ENCODE results near the gene ZP4. TPM values are rescaled to one million over a fixed set of nuclear protein-coding genes. Genes with fewer than 3 reads are reported as not detected.

The ZP4 gene, protein sequence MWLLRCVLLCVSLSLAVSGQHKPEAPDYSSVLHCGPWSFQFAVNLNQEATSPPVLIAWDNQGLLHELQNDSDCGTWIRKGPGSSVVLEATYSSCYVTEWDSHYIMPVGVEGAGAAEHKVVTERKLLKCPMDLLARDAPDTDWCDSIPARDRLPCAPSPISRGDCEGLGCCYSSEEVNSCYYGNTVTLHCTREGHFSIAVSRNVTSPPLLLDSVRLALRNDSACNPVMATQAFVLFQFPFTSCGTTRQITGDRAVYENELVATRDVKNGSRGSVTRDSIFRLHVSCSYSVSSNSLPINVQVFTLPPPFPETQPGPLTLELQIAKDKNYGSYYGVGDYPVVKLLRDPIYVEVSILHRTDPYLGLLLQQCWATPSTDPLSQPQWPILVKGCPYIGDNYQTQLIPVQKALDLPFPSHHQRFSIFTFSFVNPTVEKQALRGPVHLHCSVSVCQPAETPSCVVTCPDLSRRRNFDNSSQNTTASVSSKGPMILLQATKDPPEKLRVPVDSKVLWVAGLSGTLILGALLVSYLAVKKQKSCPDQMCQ
- not detected in 2 replicates for total RNA-seq (2014; rRNA removed; shearing (Covaris generic))

GRCh38 chr1:237890822-237891221 is at the start of gene ZP4:
ZP4 (minus strand) TSS chr1:237890922; CDS start chr1:237890635, 287 bp downstream.
- in situ Hi-C loops (cut with HindIII; ENCODE audit: low sequenced_read_pairs), result no loop called here
- no peak for DNase-seq (ENCODE audit: low spot score)

- in situ Hi-C loops (cut with HindIII; ENCODE audit: low sequenced_read_pairs), result no loop called here
- DNase-seq (ENCODE audit: low spot score), result no peak
These were observed 47.8 kb upstream of the ZP4 start for GRCh38 chr1:237938553-237938952.

GRCh38 chr1:237938068-237938467 is 47.3 kb upstream of the ZP4 start:
- DNase-seq (ENCODE audit: low spot score), result no peak
- in situ Hi-C loops (cut with HindIII; ENCODE audit: low sequenced_read_pairs), result no loop called here

GRCh38 chr1:237932816-237933215 is 42.1 kb upstream of the ZP4 start:
- DNase-seq (ENCODE audit: low spot score), result no peak
- in situ Hi-C loops (cut with HindIII; ENCODE audit: low sequenced_read_pairs), result no loop called here

DNA sequence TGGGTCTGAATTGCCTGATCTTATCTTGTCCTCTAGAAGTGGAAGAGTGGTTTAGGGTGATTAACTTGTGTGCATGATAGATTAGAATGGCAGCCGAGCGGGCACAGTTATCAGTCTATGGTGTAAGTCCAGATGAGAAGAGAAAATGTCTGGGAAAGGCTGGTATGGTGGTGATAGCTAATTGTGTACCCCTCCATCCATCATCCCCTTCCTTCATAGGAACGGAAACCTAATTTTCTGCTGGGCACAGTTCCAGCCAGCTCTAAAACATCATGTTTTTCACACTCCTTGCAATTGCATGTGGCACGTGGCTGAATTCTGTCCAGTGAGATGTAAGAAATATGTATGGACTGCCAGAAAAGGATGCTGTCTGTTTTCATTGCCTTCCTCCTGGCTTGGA is 40.9 kb upstream of the ZP4 start:
- in situ Hi-C loops (cut with HindIII; ENCODE audit: low sequenced_read_pairs), result no loop called here
- no peak for DNase-seq (ENCODE audit: low spot score)

DNA sequence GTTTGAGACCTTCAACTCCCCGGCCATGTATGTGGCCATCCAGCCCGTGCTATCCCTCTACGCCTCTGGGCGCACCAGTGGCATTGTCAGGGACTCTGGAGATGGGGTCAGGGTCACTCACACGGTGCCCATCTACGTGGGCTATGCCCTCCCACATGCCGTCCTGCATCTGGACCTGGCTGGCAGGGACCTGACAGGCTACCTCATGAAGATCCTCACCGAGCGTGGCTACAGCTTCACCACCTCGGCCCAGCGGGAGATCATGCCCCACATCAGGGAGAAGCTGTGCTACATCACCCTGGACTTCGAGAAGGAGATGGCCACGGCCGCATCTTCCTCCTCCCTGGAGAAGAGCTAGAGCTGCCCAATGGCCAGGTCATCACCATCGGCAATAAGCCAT is 36.5 kb upstream of the ZP4 start:
- in situ Hi-C loops (cut with HindIII; ENCODE audit: low sequenced_read_pairs), result no loop called here
- no peak for DNase-seq (ENCODE audit: low spot score)

DNA sequence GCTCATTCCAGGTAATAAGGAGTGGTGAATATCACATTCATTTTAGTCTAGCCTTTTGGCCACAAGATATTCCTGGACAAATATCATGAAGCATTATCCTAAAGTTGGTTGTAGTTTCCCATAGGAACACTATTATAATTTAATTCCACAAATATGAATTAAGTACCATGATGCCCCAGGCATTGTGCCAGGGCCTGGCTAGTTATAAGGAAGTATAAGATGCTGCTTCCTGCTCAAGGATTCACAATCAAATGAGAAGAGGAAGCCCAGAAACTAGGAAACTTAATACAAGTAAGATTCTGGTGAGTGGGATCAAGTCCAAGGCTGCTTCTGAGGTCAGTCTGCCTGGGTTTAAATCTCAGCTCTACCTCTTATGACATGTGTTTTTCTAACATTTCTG is 30.6 kb upstream of the ZP4 start:
- in situ Hi-C loops (cut with HindIII; ENCODE audit: low sequenced_read_pairs), result no loop called here
- DNase-seq (ENCODE audit: low spot score), result no peak

- no peak for DNase-seq (ENCODE audit: low spot score)
- in situ Hi-C loops (cut with HindIII; ENCODE audit: low sequenced_read_pairs), result no loop called here
These were observed 22.6 kb upstream of the ZP4 start for GRCh38 chr1:237913345-237913744.

DNA sequence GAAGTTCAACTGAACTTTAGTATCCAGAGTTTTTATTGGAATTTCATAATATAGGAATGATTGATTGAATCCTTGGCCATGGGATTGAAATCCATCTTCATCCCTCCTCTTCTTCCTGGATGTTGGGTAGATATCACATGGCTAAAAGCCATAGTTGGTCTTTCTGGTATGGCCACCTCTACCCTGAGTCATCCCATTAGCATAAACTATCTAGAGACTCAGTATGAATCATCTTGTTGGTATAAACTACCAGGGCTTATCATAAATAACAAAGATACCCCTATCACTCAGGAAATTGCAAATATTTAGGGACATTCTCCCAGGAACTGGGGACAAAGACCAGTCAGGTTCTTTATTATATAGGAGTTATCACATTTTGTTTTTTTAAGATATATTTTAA is 21.2 kb upstream of the ZP4 start:
- DNase-seq (ENCODE audit: low spot score), result no peak
- in situ Hi-C loops (cut with HindIII; ENCODE audit: low sequenced_read_pairs), result no loop called here

GRCh38 chr1:237910834-237911233 is 20.1 kb upstream of the ZP4 start:
- in situ Hi-C loops (cut with HindIII; ENCODE audit: low sequenced_read_pairs), result no loop called here
- DNase-seq (ENCODE audit: low spot score), result no peak

GRCh38 chr1:237903961-237904360 is 13.2 kb upstream of the ZP4 start:
- in situ Hi-C loops (cut with HindIII; ENCODE audit: low sequenced_read_pairs), result no loop called here

GRCh38 chr1:237902960-237903743 is 12.4 kb upstream of the ZP4 start:
- in situ Hi-C loops (cut with HindIII; ENCODE audit: low sequenced_read_pairs), result no loop called here
- DNase-seq (ENCODE audit: low spot score), result no peak

More at GRCh38 chr1:237903961-237904360, 13.2 kb upstream of the ZP4 start:
- DNase-seq (ENCODE audit: low spot score), result no peak

DNA sequence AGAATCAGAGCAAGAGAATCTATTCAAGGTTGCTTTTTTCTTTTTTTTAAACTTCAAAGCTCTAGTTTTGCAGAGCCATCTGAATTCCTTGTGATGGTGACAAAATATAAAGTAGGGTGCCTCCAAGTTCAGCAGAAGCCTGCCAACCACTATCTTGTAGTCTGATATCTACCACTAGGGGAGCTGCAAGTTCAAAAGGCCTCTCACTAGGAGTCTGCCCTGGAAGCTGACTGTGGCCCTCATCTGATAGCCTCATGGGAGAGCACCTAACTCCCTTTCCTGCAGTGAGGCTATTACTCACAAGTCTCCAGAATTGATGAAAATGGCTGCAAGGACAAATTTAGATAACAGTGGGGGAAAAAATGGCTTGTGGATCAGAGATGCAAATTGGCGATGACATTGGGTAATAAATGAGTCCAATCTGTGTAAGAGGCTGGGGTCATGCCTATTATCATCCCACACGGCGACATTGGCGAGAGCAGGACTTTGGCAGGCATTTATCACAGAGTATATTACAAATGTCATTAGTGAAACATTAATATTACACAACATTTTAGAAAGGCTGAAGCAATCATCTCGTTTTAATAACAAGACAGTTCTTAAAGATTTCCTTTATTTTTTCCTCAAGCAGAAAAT is 10.7 kb upstream of the ZP4 start:
- in situ Hi-C loops (cut with HindIII; ENCODE audit: low sequenced_read_pairs), result no loop called here
- no peak for DNase-seq (ENCODE audit: low spot score)

- DNase-seq (ENCODE audit: low spot score), result no peak
- in situ Hi-C loops (cut with HindIII; ENCODE audit: low sequenced_read_pairs), result no loop called here
These were observed 4.9 kb upstream of the ZP4 start for GRCh38 chr1:237895630-237896029.

- DNase-seq (ENCODE audit: low spot score), result no peak
- in situ Hi-C loops (cut with HindIII; ENCODE audit: low sequenced_read_pairs), result no loop called here
These were observed 3.4 kb upstream of the ZP4 start for GRCh38 chr1:237894131-237894530.

- DNase-seq (ENCODE audit: low spot score), result no peak
- in situ Hi-C loops (cut with HindIII; ENCODE audit: low sequenced_read_pairs), result no loop called here
These were observed 1.3 kb upstream of the ZP4 start for GRCh38 chr1:237891979-237892378.

- DNase-seq (ENCODE audit: low spot score), result no peak
- in situ Hi-C loops (cut with HindIII; ENCODE audit: low sequenced_read_pairs), result no loop called here
These were observed 544 bp upstream of the ZP4 start for GRCh38 chr1:237891266-237891665.

GRCh38 chr1:237890416-237890815 is 306 bp downstream of the ZP4 start:
- DNase-seq (ENCODE audit: low spot score), result no peak
- in situ Hi-C loops (cut with HindIII; ENCODE audit: low sequenced_read_pairs), result no loop called here

DNA sequence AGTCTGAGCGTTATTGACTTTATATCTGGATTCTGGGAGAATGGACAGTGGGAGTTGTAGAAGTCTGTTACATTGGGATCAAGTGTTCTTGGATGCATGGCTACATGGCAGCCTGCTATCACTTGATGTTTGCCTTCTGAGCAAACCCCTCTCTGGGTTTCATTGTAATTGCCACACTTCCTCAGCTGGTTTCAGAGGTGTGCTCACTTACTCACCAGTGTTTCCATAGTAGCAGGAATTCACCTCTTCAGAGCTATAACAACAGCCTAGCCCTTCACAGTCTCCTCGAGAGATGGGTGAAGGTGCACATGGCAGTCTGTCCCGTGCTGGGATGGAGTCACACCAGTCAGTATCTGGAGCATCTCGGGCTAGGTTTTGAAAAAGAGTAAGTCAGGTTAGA is 2.6 kb downstream of the ZP4 start:
- no peak for DNase-seq (ENCODE audit: low spot score)
- in situ Hi-C loops (cut with HindIII; ENCODE audit: low sequenced_read_pairs), result no loop called here

DNA sequence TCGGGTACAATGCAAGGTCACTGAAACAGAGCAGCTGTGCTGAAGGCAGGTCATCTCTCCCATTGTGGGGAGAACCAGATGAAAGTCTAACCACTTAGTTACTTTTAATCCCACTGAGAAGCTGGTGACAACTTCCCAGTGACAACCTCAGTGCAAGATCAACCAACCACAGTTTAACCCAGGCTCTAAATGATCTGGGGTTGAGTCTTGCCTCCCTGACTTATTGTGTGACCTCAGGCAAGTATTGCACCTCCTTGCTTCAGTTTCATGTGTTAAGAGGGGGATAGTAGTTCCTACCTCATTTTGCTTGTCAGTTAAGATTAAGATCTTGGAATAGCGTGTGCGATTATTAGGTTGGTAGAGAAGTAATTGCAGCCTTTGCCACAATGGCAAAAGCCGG is 3.2 kb downstream of the ZP4 start:
- in situ Hi-C loops (cut with HindIII; ENCODE audit: low sequenced_read_pairs), result no loop called here
- DNase-seq (ENCODE audit: low spot score), result no peak
